SK-N-SH treated with all-trans-retinoic acid at 6 μM for 48 hours (cell line): ENCODE results near the gene LRCOL1.

Experiments
- ATAC-seq: fragments of 200-7000 bp; cut with Tn5 transposase; 3 replicates; pipeline ENCODE4 v1.9.1; 2020; ENCODE audit warnings: mild to moderate bottlenecking, moderate library complexity
- ARNTL ChIP-seq: fragments of 450-650 bp; formaldehyde crosslinking; IDR thresholded peaks from 2 replicates; pipeline ENCODE4 v1.5.0; 2020; ENCODE audit warnings: low read depth, mild to moderate bottlenecking, moderate library complexity, borderline replicate concordance
- BACH2 ChIP-seq: fragments of 250-450 bp; sonication (Bioruptor Pico); IDR thresholded peaks from 2 replicates; pipeline ENCODE4 v1.9.0; 2021; ENCODE audit warnings: mild to moderate bottlenecking, borderline replicate concordance
- CSDC2 ChIP-seq: fragments of 250-450 bp; sonication (Bioruptor Pico); IDR thresholded peaks from 2 replicates; pipeline ENCODE4 v1.5.0; 2020; ENCODE audit warnings: mild to moderate bottlenecking, moderate library complexity
- CSRNP3 ChIP-seq: fragments of 250-450 bp; sonication (Bioruptor Pico); IDR thresholded peaks from 2 replicates; pipeline ENCODE4 v1.5.1; 2021; ENCODE audit warnings: mild to moderate bottlenecking, moderate library complexity
- ISL1 ChIP-seq: fragments of 250-450 bp; sonication (Bioruptor Pico); IDR thresholded peaks from 2 replicates; pipeline ENCODE4 v2.1.2; 2022; ENCODE audit warnings: mild to moderate bottlenecking, moderate library complexity
- OSR1 ChIP-seq: fragments of 250-450 bp; sonication (Bioruptor Pico); IDR thresholded peaks from 2 replicates; pipeline ENCODE4 v1.8.0; 2022; ENCODE audit warnings: moderate library complexity, mild to moderate bottlenecking, inconsistent platforms
- PPARA ChIP-seq: fragments of 250-450 bp; sonication (Bioruptor Pico); IDR thresholded peaks from 2 replicates; pipeline ENCODE4 v1.5.0; 2020; ENCODE audit warnings: mild to moderate bottlenecking, borderline replicate concordance
- RARB ChIP-seq: fragments of 250-450 bp; sonication (Bioruptor Pico); IDR thresholded peaks from 2 replicates; pipeline ENCODE4 v1.8.0; 2021; ENCODE audit warnings: mild to moderate bottlenecking, moderate library complexity
- SNAI2 ChIP-seq: fragments of 250-450 bp; sonication (Bioruptor Pico); IDR thresholded peaks from 2 replicates; pipeline ENCODE4 v1.5.0; 2020; ENCODE audit warnings: mild to moderate bottlenecking, moderate library complexity
- TCF4 ChIP-seq: fragments of 250-450 bp; sonication (Bioruptor Pico); IDR thresholded peaks from 2 replicates; pipeline ENCODE4 v1.8.0; 2021; ENCODE audit warnings: mild to moderate bottlenecking, moderate library complexity, borderline replicate concordance
- TOX ChIP-seq: fragments of 250-450 bp; sonication (Bioruptor Pico); IDR thresholded peaks from 2 replicates; pipeline ENCODE4 v1.8.0; 2021; ENCODE audit warnings: mild to moderate bottlenecking, moderate library complexity, borderline replicate concordance
- TSHZ2 ChIP-seq: fragments of 250-450 bp; sonication (Bioruptor Pico); IDR thresholded peaks from 2 replicates; pipeline ENCODE4 v1.5.0; 2020; ENCODE audit warnings: mild to moderate bottlenecking, moderate library complexity
- ZC3H10 ChIP-seq: fragments of 250-450 bp; sonication (Bioruptor Pico); IDR thresholded peaks from 2 replicates; pipeline ENCODE4 v1.5.1; 2021; ENCODE audit warnings: mild to moderate bottlenecking, moderate library complexity
- ZFP30 ChIP-seq: fragments of 450-650 bp; formaldehyde crosslinking; IDR thresholded peaks from 2 replicates; pipeline ENCODE4 v1.5.0; 2022; ENCODE audit warnings: mild to moderate bottlenecking, moderate library complexity
- ZNF565 ChIP-seq: fragments of 450-650 bp; formaldehyde crosslinking; conservative IDR thresholded peaks from 2 replicates; pipeline ENCODE4 v1.5.0; 2020; ENCODE audit warnings: low read depth, mild to moderate bottlenecking, moderate library complexity
- TF ChIP-seq, protein P1 (sequence below): fragments of 250-450 bp; sonication (Bioruptor Pico); IDR thresholded peaks from 2 replicates; pipeline ENCODE4 v1.5.1; 2020; ENCODE audit warnings: low read depth, mild to moderate bottlenecking, moderate library complexity
- TF ChIP-seq, protein P2 (sequence below): fragments of 250-450 bp; sonication (Bioruptor Pico); IDR thresholded peaks from 2 replicates; pipeline ENCODE4 v1.8.0; 2020; ENCODE audit warnings: mild to moderate bottlenecking, moderate library complexity, borderline replicate concordance
- TF ChIP-seq, protein P3 (sequence below): fragments of 250-450 bp; sonication (Bioruptor Pico); IDR thresholded peaks from 2 replicates; pipeline ENCODE4 v1.8.0; 2021; ENCODE audit warnings: low read depth, mild to moderate bottlenecking, moderate library complexity, borderline replicate concordance

LRCOL1 gene

GRCh38 chr12:132608231-132609171, 1.9 kb downstream of the LRCOL1 start:
- no peak for ATAC-seq

GRCh38 chr12:132606927-132607326, 3.5 kb downstream of the LRCOL1 start:
- TF ChIP-seq, protein P1, sequence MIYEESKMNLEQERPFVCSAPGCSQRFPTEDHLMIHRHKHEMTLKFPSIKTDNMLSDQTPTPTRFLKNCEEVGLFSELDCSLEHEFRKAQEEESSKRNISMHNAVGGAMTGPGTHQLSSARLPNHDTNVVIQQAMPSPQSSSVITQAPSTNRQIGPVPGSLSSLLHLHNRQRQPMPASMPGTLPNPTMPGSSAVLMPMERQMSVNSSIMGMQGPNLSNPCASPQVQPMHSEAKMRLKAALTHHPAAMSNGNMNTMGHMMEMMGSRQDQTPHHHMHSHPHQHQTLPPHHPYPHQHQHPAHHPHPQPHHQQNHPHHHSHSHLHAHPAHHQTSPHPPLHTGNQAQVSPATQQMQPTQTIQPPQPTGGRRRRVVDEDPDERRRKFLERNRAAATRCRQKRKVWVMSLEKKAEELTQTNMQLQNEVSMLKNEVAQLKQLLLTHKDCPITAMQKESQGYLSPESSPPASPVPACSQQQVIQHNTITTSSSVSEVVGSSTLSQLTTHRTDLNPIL (CRISPR knock-in tag) = no peak
- TF ChIP-seq ISL1 (CRISPR knock-in tag) (no peak), RARB (CRISPR knock-in tag) (no peak), SNAI2 (CRISPR knock-in tag) (no peak), CSRNP3 (no peak), ZFP30 (CRISPR knock-in tag) (no peak), BACH2 (CRISPR knock-in tag) (no peak), ARNTL (CRISPR knock-in tag) (no peak), ZNF565 (no peak), TSHZ2 (CRISPR knock-in tag) (no peak)
- no peak for ATAC-seq

More at GRCh38 chr12:132608231-132609171, 1.9 kb downstream of the LRCOL1 start:
- no peak for TF ChIP-seq ZNF565
- no peak for TF ChIP-seq TSHZ2 (CRISPR knock-in tag)
- TF ChIP-seq TCF4 (CRISPR knock-in tag) = no peak
- no peak for TF ChIP-seq ZC3H10 (CRISPR knock-in tag)
- no peak for TF ChIP-seq ZFP30 (CRISPR knock-in tag)
- TF ChIP-seq RARB (CRISPR knock-in tag) = no peak
- TF ChIP-seq ISL1 (CRISPR knock-in tag) = no peak
- TF ChIP-seq, all 23 proteins: peak for 0

GRCh38 chr12:132606466-132606865, 3.9 kb downstream of the LRCOL1 start:
- peak; percentile 11; the same call in 1 of the 3 replicates for ATAC-seq
- no peak for TF ChIP-seq TCF4 (CRISPR knock-in tag)
- TF ChIP-seq PPARA (CRISPR knock-in tag) = no peak
- no peak for TF ChIP-seq OSR1 (CRISPR knock-in tag)
- TF ChIP-seq, protein P2, sequence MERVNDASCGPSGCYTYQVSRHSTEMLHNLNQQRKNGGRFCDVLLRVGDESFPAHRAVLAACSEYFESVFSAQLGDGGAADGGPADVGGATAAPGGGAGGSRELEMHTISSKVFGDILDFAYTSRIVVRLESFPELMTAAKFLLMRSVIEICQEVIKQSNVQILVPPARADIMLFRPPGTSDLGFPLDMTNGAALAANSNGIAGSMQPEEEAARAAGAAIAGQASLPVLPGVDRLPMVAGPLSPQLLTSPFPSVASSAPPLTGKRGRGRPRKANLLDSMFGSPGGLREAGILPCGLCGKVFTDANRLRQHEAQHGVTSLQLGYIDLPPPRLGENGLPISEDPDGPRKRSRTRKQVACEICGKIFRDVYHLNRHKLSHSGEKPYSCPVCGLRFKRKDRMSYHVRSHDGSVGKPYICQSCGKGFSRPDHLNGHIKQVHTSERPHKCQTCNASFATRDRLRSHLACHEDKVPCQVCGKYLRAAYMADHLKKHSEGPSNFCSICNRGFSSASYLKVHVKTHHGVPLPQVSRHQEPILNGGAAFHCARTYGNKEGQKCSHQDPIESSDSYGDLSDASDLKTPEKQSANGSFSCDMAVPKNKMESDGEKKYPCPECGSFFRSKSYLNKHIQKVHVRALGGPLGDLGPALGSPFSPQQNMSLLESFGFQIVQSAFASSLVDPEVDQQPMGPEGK (CRISPR knock-in tag) = no peak
- no peak for TF ChIP-seq CSDC2 (CRISPR knock-in tag)
- no peak for TF ChIP-seq TOX (CRISPR knock-in tag)
- TF ChIP-seq SNAI2 (CRISPR knock-in tag) = no peak
- no peak for TF ChIP-seq TSHZ2 (CRISPR knock-in tag)
- no peak for TF ChIP-seq ARNTL (CRISPR knock-in tag)
- TF ChIP-seq, protein P3, sequence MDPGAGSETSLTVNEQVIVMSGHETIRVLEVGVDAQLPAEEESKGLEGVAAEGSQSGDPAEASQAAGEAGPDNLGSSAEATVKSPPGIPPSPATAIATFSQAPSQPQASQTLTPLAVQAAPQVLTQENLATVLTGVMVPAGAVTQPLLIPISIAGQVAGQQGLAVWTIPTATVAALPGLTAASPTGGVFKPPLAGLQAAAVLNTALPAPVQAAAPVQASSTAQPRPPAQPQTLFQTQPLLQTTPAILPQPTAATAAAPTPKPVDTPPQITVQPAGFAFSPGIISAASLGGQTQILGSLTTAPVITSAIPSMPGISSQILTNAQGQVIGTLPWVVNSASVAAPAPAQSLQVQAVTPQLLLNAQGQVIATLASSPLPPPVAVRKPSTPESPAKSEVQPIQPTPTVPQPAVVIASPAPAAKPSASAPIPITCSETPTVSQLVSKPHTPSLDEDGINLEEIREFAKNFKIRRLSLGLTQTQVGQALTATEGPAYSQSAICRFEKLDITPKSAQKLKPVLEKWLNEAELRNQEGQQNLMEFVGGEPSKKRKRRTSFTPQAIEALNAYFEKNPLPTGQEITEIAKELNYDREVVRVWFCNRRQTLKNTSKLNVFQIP (CRISPR knock-in tag) = no peak
- no peak for TF ChIP-seq ZC3H10 (CRISPR knock-in tag)
